HepG2 (cell line): ENCODE results near the gene GALC. TPM values are rescaled to one million over a fixed set of nuclear protein-coding genes. Genes with fewer than 3 reads are reported as not detected.
A peak's percentile ranks its signal among the peaks of the same experiment; 100 is the strongest.

Experiments used
- ATAC-seq: fragments of 200-7000 bp; cut with Tn5 transposase; 3 replicates; pipeline ENCODE4 v1.9.1; 2020; ENCODE audit warnings: mild to moderate bottlenecking, moderate library complexity
- BruUV-seq: library from RNA; stranded (reverse); fragments of 400-500 nt; replicated peaks from 2 replicates; lab custom pipeline; 2021; lab: Mats Ljungman, UMichigan
- CTCF ChIA-PET: fragments of 300-600 bp; formaldehyde crosslinking; extraction: SDS; loops from one replicate; lab custom pipeline; 2021; ENCODE audit warnings: low total read pairs, inconsistent platforms, low intra/inter-chr PET ratio; lab: Yijun Ruan, JAX
- POLR2A ChIA-PET: fragments of 350-600 bp; sonication (Branson Sonifier 250); formaldehyde crosslinking; loops from one replicate; lab custom pipeline; 2020; ENCODE audit warnings: antibody characterized with exemption, inconsistent platforms; lab: Yijun Ruan, JAX
- DNase-seq: peaks from one replicate; pipeline ENCODE4 v3.0.0-alpha.2; 2015; ENCODE audit warnings: low spot score
- FAIRE-seq: peaks from 3 replicates; lab custom pipeline; 2011; peaks lifted over from hg19 to GRCh38; lab: Jason Lieb, UNC
- H2AFZ ChIP-seq: one replicate; pipeline ENCODE4 v1.6.1; 2011; ENCODE audit warnings: low read length, inconsistent platforms
- H3K27ac ChIP-seq: fragments of 300-600 bp; 3 replicates; pipeline ENCODE4 v1.8.0; 2011; ENCODE audit warnings: mixed run types, mild to moderate bottlenecking, mixed read lengths, low read length, inconsistent platforms; ENCODE audit not compliant: insufficient read depth; ENCODE audit errors: extremely low read length
- H3K27me3 ChIP-seq, 2 experiments: fragments of 200-600 bp in 1 of 2; 2 replicates in 1 of 2; 3 replicates in 1 of 2; pipeline versions ENCODE4 v1.6.0 to v1.8.0; 2011; ENCODE audit warnings: low read length in 2 of 2, mild to moderate bottlenecking in 2 of 2, moderate library complexity in 2 of 2, inconsistent platforms in 1 of 2; ENCODE audit not compliant: insufficient read depth in 2 of 2, control insufficient read depth in 1 of 2
- H3K36me3 ChIP-seq, 2 experiments: fragments of 200-600 bp in 1 of 2; replicated peaks in 1 of 2; 2 replicates in 1 of 2; 3 replicates in 1 of 2; pipeline versions ENCODE4 v1.5.1 to v1.8.0; 2011; ENCODE audit warnings: low read length in 2 of 2, inconsistent platforms in 1 of 2; ENCODE audit not compliant: insufficient read depth in 2 of 2, control insufficient read depth in 1 of 2
- H3K4me1 ChIP-seq: 2 replicates; pipeline ENCODE4 v1.5.1; 2012; ENCODE audit warnings: low read length, inconsistent platforms; ENCODE audit not compliant: insufficient read depth
- H3K4me2 ChIP-seq: 2 replicates; pipeline ENCODE4 v1.6.0; 2011; ENCODE audit warnings: low read depth, low read length, inconsistent platforms
- H3K4me3 ChIP-seq, 3 experiments: fragments of 200-600 bp in 1 of 3; sonication (generic), shearing (Covaris generic) in 1 of 3; replicated peaks in 1 of 3; 2 replicates each; pipeline ENCODE4 v1.5.1; 2011 to 2016; ENCODE audit warnings: low read length in 3 of 3, inconsistent platforms in 2 of 3, low read depth in 2 of 3, mild to moderate bottlenecking in 2 of 3, control low read depth in 1 of 3, mixed read lengths in 1 of 3; ENCODE audit not compliant: insufficient read depth in 1 of 3
- H3K79me2 ChIP-seq: one replicate; pipeline ENCODE4 v1.6.1; 2011; ENCODE audit warnings: low read length, inconsistent platforms; ENCODE audit not compliant: insufficient read depth
- H3K9ac ChIP-seq: 2 replicates; pipeline ENCODE4 v1.6.0; 2011; ENCODE audit warnings: mild to moderate bottlenecking, low read depth, low read length, inconsistent platforms; ENCODE audit not compliant: insufficient read depth
- H3K9me3 ChIP-seq: 2 replicates; pipeline ENCODE4 v1.5.1; 2012; ENCODE audit warnings: mild to moderate bottlenecking, low read length
- H4K20me1 ChIP-seq: 2 replicates; pipeline ENCODE4 v1.6.0; 2011; ENCODE audit warnings: inconsistent platforms, mild to moderate bottlenecking, low read length, moderate library complexity; ENCODE audit not compliant: insufficient read depth
- ADNP ChIP-seq: sonication (generic); formaldehyde crosslinking; IDR thresholded peaks from 2 replicates; pipeline ENCODE4 v1.4.0; 2020; ENCODE audit warnings: missing genetic modification reagents
- HNRNPK ChIP-seq: fragments of 200-400 bp; formaldehyde crosslinking; IDR thresholded peaks from 2 replicates; pipeline ENCODE4 v1.6.1; 2018; ENCODE audit warnings: low read length, low read depth, moderate library complexity, mild to moderate bottlenecking; ENCODE audit not compliant: poor library complexity, severe bottlenecking
- ISX ChIP-seq: sonication (generic); formaldehyde crosslinking; conservative IDR thresholded peaks from 2 replicates; pipeline ENCODE4 v1.5.0; 2020; ENCODE audit warnings: missing genetic modification reagents
- KLF9 ChIP-seq: IDR thresholded peaks from 2 replicates; pipeline ENCODE4 v1.6.1; 2016; ENCODE audit warnings: low read depth
- MATR3 ChIP-seq: sonication (generic); formaldehyde crosslinking; IDR thresholded peaks from 2 replicates; pipeline ENCODE4 v1.4.0; 2020; ENCODE audit warnings: missing genetic modification reagents
- NBN ChIP-seq: fragments of 450-650 bp; conservative IDR thresholded peaks from 2 replicates; pipeline ENCODE4 v1.6.1; 2017
- STAG1 ChIP-seq: sonication (generic); formaldehyde crosslinking; IDR thresholded peaks from 2 replicates; pipeline ENCODE4 v1.4.0; 2020; ENCODE audit warnings: missing genetic modification reagents
- TAF15 ChIP-seq: fragments of 200-400 bp; formaldehyde crosslinking; IDR thresholded peaks from one replicate; pipeline ENCODE4 v1.6.1; 2018; ENCODE audit warnings: mild to moderate bottlenecking, low read depth, low read length; ENCODE audit not compliant: poor library complexity, severe bottlenecking
- TSC22D2 ChIP-seq: sonication (generic); formaldehyde crosslinking; IDR thresholded peaks from 2 replicates; pipeline ENCODE4 v1.5.1; 2020; ENCODE audit warnings: missing genetic modification reagents, mild to moderate bottlenecking, borderline replicate concordance
- ZIK1 ChIP-seq: sonication (generic); formaldehyde crosslinking; IDR thresholded peaks from 2 replicates; pipeline ENCODE4 v1.5.0; 2020; ENCODE audit warnings: mild to moderate bottlenecking, low read depth, missing genetic modification reagents, borderline replicate concordance
- ZNF530 ChIP-seq: sonication (generic); formaldehyde crosslinking; IDR thresholded peaks from 2 replicates; pipeline ENCODE4 v1.5.0; 2020; ENCODE audit warnings: low read depth, mild to moderate bottlenecking, missing genetic modification reagents
- ZNF83 ChIP-seq: sonication (generic); formaldehyde crosslinking; IDR thresholded peaks from 2 replicates; pipeline ENCODE4 v1.4.0; 2020; ENCODE audit warnings: missing genetic modification reagents, mild to moderate bottlenecking, borderline replicate concordance
- ZSCAN9 ChIP-seq: IDR thresholded peaks from 2 replicates; pipeline ENCODE4 v1.6.1; 2016; ENCODE audit warnings: borderline replicate concordance
- WGBS: methylation state at CpG from one replicate; pipeline ENCODE4 v1.1.6; 2017; ENCODE audit warnings: low lambda C conversion rate; 5-methylcytosine and 5-hydroxymethylcytosine counted together
- in situ Hi-C: cut with HindIII; loops from 2 replicates; pipeline ENCODE4 v1.10.0; 2017; ENCODE audit warnings: low pct_unique_long_range_greater_than_20kb; ENCODE audit not compliant: extremely low pct_ligation_motif_present
- intact Hi-C: fragments of 100-400 bp; cut with micrococcal nuclease; formaldehyde crosslinking; loops from one replicate; pipeline ENCODE4 v1.10.0; 2022; ENCODE audit not compliant: unreplicated experiment
- polyA plus RNA-seq, 8 experiments: library from polyadenylated mRNA; depleted of rRNA in 3 of 8; stranded (reverse) in 7 of 8; unstranded in 1 of 8; fragments of >200 nt; fragmentation: Illumina TruSeq in 4 of 8; extraction: Trizol in 4 of 8; gene quantifications; 2 replicates each; pipeline versions ENCODE4 v1.2.1 to v1.2.3, GENCODE V29; 2011 to 2016; ENCODE audit warnings: low read depth in 4 of 8, missing spikeins in 1 of 8, mixed read lengths in 1 of 8; ENCODE audit not compliant: insufficient read depth in 1 of 8
- total RNA-seq, 5 experiments: library from RNA; depleted of rRNA; stranded (reverse); fragments of >200 nt; fragmentation: Illumina TruSeq; extraction: Trizol; gene quantifications; 2 replicates each; pipeline ENCODE4 v1.2.3, GENCODE V29; 2016; ENCODE audit warnings: low read depth in 1 of 5
- TF ChIP-seq, protein P1 (sequence below): sonication (generic); formaldehyde crosslinking; conservative IDR thresholded peaks from 2 replicates; pipeline ENCODE4 v1.8.1; 2023; ENCODE audit warnings: missing genetic modification reagents
- TF ChIP-seq, protein P2 (sequence below): sonication (generic); formaldehyde crosslinking; IDR thresholded peaks from 2 replicates; pipeline ENCODE4 v1.5.0; 2020; ENCODE audit warnings: mild to moderate bottlenecking, missing genetic modification reagents, moderate library complexity

Gene GALC
- total and polyA plus RNA-seq, 2 of the 13 experiments (the other 11 are each of a cell fraction or from before 2014, with no cell fraction given): not detected

DNA sequence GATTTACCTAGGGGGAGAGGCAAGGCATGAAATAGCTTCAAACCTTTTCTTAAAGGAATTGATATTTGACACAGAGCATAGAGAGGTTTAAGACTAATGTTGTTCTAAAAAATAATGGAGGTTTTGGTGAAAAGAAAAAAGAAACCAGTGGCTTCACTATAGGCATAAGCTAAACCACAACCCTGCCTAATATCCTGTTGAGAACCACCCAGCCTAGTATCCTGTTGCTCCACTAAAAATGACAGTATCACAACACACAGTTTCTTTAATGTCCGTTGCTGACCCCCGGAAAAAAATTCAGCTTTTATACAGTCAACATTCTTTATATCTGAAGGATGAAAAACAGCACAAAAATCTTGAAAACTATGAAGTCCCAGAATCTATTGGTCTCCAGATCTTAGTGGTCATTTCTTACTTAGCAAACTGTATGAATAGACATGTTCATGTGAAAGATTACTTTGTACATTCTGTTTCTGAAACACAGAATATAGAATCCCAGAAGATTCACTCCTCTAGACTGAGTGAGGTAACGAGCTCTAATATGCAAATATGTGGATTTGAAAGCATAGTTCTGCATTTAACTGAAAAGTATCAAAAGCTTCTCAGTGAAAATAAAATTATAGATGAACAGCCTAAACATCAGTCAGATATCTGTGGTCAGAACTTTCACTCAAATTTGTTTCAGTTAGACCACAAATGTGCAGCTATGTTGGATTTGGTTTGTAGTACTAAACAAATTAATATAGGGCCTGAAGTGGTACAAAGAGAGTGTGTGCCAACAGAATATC, 40.5 kb downstream of the GALC start:
- no peak overlapping the region for H3K4me2 ChIP-seq
- no peak overlapping the region for H2AFZ ChIP-seq
- H3K36me3 ChIP-seq: no peaks in the 10 kb centered on the region
- 50% methylated on average over 3 of the region's 3 CpGs for WGBS
- no TSS peak for BruUV-seq
- DNase-seq (no peak), ATAC-seq (no peak), FAIRE-seq (no peak)
- ChIA-PET POLR2A (no interaction called here), CTCF (no interaction called here)
- TF ChIP-seq MATR3 (CRISPR knock-in tag) (no peak), ZIK1 (CRISPR knock-in tag) (no peak), NBN (no peak)
- TF ChIP-seq, protein P1, sequence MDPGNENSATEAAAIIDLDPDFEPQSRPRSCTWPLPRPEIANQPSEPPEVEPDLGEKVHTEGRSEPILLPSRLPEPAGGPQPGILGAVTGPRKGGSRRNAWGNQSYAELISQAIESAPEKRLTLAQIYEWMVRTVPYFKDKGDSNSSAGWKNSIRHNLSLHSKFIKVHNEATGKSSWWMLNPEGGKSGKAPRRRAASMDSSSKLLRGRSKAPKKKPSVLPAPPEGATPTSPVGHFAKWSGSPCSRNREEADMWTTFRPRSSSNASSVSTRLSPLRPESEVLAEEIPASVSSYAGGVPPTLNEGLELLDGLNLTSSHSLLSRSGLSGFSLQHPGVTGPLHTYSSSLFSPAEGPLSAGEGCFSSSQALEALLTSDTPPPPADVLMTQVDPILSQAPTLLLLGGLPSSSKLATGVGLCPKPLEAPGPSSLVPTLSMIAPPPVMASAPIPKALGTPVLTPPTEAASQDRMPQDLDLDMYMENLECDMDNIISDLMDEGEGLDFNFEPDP: no peak
- H3K4me1 ChIP-seq: no peaks in the 10 kb centered on the region
- H3K4me3 ChIP-seq: no peak overlapping the region
- no peak overlapping the region for H3K27ac ChIP-seq
- no peaks in the 10 kb centered on the region; a peak in 2 of 5 replicates for H3K27me3 ChIP-seq
- no peaks in the 10 kb centered on the region for H3K9me3 ChIP-seq
- in situ Hi-C loops: no loop called here
- no peak overlapping the region for H3K9ac ChIP-seq
- H4K20me1 ChIP-seq: no peaks in the 10 kb centered on the region
- H3K79me2 ChIP-seq: no peaks in the 10 kb centered on the region
- intact Hi-C loops: no loop called here

DNA sequence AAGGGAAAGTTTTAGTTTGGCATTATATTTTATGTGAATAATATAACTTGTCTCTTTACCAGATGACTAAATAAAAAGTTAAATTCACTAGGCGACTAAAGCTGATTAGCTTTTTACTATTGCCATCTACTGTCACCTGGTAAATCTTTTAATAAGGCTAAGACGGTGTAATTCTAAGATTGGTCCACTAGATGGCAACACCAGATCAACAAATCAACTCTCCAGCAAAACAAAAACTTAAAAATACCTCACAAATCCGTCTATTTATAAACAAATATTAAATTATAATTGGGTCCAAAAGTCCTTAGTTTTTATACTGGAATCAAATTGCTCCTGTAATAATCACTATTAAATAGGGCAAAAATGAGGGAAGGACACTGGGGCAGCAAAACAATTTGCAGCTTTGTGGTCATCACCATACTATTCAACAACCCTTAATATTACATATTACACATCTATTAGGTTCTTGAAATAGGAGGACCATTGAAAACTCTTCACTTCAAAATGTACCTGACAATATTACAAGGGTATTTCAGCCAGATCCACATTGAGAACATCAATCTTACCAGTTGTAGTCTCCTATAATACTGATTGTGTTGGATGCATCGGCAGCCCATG, 47.9 kb downstream of the GALC start:
- peak; percentile 64 for FAIRE-seq
- intact Hi-C loops (loop anchor here (1.0 to 5.0 kb wide), 5 partner anchors 68 to 547 kb away; no protein-coding TSS in a partner anchor), in situ Hi-C loops (loop anchor here (5.0 to 10.0 kb wide), 2 partner anchors 220 to 287 kb away; no protein-coding TSS in a partner anchor)
- ATAC-seq: no peak
- Histone ChIP-seq H3K4me3 (no peak overlapping the region), H3K36me3 (no peaks in the 10 kb centered on the region), H3K9me3 (no peaks in the 10 kb centered on the region), H3K9ac (no peak overlapping the region), H3K4me2 (no peak overlapping the region), H3K27me3 (no peaks in the 10 kb centered on the region; a peak in 1 of 5 replicates), H3K4me1 (no peaks in the 10 kb centered on the region), H4K20me1 (no peaks in the 10 kb centered on the region), H2AFZ (no peak overlapping the region), H3K79me2 (no peaks in the 10 kb centered on the region), H3K27ac (no peak overlapping the region)
- CTCF ChIA-PET: interaction anchor here (0.9 to 1.9 kb wide), 5 partner anchors 69 to 985 kb away, joined by 3 to 8 read pairs (median 3); no protein-coding TSS in a partner anchor
- BruUV-seq: no TSS peak
- WGBS: 23% methylated on average over 4 of the region's 4 CpGs
- DNase-seq: peak; percentile 29
- POLR2A ChIA-PET: no interaction called here
- TF ChIP-seq STAG1 (CRISPR knock-in tag): peak; percentile 73
- TF ChIP-seq, protein P2, sequence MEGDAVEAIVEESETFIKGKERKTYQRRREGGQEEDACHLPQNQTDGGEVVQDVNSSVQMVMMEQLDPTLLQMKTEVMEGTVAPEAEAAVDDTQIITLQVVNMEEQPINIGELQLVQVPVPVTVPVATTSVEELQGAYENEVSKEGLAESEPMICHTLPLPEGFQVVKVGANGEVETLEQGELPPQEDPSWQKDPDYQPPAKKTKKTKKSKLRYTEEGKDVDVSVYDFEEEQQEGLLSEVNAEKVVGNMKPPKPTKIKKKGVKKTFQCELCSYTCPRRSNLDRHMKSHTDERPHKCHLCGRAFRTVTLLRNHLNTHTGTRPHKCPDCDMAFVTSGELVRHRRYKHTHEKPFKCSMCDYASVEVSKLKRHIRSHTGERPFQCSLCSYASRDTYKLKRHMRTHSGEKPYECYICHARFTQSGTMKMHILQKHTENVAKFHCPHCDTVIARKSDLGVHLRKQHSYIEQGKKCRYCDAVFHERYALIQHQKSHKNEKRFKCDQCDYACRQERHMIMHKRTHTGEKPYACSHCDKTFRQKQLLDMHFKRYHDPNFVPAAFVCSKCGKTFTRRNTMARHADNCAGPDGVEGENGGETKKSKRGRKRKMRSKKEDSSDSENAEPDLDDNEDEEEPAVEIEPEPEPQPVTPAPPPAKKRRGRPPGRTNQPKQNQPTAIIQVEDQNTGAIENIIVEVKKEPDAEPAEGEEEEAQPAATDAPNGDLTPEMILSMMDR (CRISPR knock-in tag): peak; percentile 65
- no peak for TF ChIP-seq ZNF530 (CRISPR knock-in tag)
- TF ChIP-seq ISX (CRISPR knock-in tag): no peak
- TF ChIP-seq TSC22D2: no peak
- no peak for TF ChIP-seq TAF15
- no peak for TF ChIP-seq HNRNPK
- TF ChIP-seq ZSCAN9 (CRISPR knock-in tag): no peak
- TF ChIP-seq ZNF83 (CRISPR knock-in tag): no peak
- TF ChIP-seq ADNP (CRISPR knock-in tag): no peak
- no peak for TF ChIP-seq KLF9 (CRISPR knock-in tag)
